Fibroblast of villous mesenchyme (primary cell): ENCODE data around the gene SIRT7. TPM values are rescaled to one million over a fixed set of nuclear protein-coding genes. Genes with fewer than 3 reads are reported as not detected.

Experiments
- DNase-seq: peaks from one replicate; pipeline ENCODE4 v3.0.0-alpha.2; 2010; ENCODE audit warnings: low read depth
- H3K4me3 ChIP-seq: 2 replicates; pipeline ENCODE4 v1.5.1; 2011; ENCODE audit warnings: low read depth, mild to moderate bottlenecking, low read length
- total RNA-seq: library from RNA; depleted of rRNA; stranded (reverse); fragments of >200 nt; gene quantifications from 2 replicates; pipeline ENCODE4 v1.2.3, GENCODE V29; 2012
- TF ChIP-seq, protein P1 (sequence below): IDR thresholded peaks from 2 replicates; pipeline ENCODE4 v1.5.1; 2012; ENCODE audit warnings: low read depth, mild to moderate bottlenecking, low read length; ENCODE audit not compliant: insufficient read depth

The SIRT7 gene
- total RNA-seq, 1 donor, result 14.7 TPM

DNA sequence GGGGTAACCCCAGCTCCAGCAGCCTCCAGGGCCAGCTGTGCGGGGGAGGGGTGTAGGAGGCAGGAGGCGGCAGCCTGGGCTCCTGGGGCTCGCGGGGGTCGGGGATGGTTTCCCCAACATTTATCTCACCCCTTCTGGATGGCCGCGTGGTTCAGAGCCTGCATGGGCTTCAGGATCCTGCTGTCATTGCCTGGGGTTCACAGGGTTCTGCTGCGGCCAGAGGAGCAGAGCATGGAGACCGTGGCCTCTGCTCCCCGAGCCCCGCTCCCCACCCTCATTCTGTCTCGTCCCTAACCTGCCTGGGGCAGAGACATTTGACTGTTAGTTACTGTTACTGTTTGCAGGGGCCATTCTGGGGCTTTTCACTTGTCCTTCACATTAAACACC, 24.2 kb upstream of the SIRT7 start:
- TF ChIP-seq, protein P1, sequence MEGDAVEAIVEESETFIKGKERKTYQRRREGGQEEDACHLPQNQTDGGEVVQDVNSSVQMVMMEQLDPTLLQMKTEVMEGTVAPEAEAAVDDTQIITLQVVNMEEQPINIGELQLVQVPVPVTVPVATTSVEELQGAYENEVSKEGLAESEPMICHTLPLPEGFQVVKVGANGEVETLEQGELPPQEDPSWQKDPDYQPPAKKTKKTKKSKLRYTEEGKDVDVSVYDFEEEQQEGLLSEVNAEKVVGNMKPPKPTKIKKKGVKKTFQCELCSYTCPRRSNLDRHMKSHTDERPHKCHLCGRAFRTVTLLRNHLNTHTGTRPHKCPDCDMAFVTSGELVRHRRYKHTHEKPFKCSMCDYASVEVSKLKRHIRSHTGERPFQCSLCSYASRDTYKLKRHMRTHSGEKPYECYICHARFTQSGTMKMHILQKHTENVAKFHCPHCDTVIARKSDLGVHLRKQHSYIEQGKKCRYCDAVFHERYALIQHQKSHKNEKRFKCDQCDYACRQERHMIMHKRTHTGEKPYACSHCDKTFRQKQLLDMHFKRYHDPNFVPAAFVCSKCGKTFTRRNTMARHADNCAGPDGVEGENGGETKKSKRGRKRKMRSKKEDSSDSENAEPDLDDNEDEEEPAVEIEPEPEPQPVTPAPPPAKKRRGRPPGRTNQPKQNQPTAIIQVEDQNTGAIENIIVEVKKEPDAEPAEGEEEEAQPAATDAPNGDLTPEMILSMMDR, result no peak
- H3K4me3 ChIP-seq, result no peak overlapping the region
- DNase-seq, result no peak

DNA sequence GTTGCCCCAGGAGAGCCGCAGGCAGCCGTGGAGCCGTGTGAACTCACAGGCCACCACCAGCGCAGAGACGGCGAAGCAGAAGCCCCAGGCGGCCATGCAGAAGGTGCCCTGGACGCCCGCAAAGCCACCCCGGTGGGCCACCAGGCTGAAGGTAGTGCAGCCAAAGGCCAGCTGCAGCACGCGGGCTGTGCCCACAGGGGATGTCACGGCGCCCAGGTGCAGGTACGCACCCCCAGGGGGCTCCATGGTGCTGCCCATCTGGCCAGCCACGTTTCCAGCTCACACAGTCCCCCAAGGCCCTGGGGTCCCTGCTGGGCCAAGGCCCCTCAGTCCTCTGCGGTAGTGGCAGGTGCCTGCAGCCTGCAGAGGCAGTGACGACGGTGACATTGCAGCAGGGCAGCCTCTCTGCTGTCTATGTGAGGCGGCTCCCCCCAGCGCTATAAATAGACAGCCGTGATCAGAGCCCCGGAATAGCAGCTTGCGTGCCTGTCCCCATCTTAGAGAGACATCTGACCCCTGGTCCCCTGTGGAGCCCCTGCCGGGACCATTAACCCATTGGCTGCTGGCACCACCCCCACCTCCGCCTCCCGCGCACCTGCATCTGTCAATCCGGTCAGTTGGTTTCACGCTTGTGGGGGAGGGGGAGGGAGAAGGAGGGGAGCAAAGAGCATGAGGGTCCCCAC, 23.6 kb upstream of the SIRT7 start:
- DNase-seq, result no peak
- TF ChIP-seq, protein P1, result no peak
- no peak overlapping the region for H3K4me3 ChIP-seq

DNA sequence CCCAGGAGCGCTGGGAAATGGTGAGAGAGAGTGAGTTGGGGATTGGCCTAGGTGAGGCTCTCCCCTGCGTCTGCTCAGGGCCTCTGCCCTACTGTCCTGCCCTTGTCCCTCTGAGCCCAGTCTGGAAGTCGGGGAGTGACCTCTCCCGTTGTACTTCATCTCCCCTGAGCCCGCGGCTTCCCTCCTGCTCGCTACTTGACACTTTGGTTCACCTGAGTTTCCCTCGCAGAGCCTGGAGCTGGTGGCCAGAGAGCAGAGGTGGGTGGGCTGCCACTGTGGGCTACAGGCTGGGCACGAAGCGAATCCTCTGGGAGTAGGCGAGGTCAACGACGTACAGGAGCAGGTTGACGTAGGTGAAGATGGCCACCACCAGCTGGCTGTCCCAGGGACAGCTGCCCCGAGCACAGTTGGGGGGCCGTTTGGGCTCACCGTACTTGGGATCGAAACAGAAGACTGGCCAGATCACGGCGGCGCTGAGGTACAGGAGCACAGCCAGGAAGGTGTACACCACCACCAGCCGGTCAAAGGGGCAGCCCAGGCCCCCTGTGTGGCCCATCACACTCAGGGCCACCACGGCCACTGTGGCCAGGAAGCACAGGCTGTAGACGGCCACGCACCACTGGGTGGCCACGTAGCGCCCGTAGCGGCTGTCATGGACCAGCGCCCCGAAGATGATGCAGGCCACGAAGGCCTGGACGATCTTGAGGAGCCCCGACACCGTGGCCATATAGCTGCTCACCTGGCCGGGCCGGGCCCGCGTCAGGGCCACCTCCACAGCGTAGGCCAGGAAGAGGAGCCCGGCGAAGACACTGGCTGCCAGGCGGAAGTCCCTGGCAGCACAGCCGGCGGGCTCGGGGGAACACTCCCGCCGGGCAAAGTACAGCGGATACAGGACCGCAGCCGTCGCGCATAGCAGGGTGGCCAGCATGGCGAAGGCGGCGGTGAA, 22.8 kb upstream of the SIRT7 start:
- TF ChIP-seq, protein P1, result no peak
- H3K4me3 ChIP-seq, result no peak overlapping the region
- DNase-seq, result no peak

DNA sequence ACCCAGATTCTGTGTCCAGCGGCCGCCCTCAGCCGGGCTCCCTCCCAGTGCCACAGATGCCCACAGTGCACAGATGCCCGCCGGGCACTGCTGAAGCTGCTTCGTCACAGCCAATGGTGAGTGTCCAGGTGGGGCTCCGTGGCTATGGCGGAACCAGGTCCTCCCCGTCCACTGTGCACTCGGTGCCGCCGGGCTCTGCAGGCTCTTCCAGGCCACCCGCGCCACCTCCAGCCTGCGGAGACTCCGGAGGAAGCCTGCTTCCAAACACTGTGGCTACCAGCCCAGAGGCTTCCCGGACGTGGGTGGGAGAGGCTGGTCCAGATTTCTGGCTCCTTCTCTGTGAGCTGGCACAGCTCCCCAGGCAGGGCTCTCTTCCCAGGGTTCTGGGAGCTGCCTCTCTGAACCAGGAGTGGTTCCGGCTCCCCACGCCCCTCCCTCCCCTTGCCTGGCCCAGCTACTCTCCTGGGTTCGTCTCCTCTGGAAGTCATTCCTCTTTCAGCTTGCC, 22.0 kb upstream of the SIRT7 start:
- H3K4me3 ChIP-seq, result no peak overlapping the region
- TF ChIP-seq, protein P1, result no peak
- no peak for DNase-seq

DNA sequence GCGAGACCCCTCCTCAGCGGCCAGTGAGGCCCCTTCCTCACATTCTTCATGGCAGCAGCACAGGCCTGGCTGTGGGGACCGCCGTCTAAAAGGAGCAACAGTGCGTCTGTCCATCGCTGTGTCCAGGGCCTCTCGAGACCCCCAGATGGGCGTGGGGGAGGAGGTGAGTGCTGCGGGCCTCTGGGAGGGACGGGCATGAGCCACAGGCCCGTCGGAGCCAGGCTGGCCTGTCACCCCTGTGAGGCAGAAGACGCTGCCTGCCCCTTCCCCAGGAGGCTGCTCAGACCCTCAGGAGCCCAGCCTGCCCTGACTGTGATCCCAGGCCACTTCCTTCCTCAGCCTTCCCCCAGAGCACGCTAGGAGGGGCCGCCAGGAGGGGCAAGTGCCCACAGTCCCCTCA, 21.2 kb upstream of the SIRT7 start:
- no peak overlapping the region for H3K4me3 ChIP-seq
- no peak for DNase-seq
- TF ChIP-seq, protein P1, result no peak

DNA sequence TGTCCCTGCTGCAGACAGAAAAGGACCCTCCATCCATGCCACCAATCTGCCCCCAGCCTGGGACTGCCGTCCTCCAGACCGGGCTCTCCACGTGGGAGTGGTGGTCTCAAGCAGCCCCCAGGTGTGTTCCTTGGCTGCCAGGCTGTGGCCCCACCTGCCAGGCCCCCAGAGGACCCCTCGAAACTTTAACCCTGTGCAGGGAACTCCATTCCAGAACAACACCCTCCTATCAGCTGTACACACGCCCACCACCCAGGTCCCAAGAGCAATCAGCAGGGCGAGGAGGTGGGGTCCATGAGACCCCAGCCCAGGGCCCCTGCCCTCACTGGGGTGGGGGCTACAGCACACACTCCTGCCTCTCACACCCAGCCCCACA, 17.7 kb upstream of the SIRT7 start:
- TF ChIP-seq, protein P1, result no peak
- peak overlapping the region; percentile 47 for H3K4me3 ChIP-seq
- no peak for DNase-seq
